ENCODE data around the gene GINS1. TPM values are rescaled to one million over a fixed set of nuclear protein-coding genes. Genes with fewer than 3 reads are reported as not detected.

The GINS1 gene
- total RNA-seq, 4 donors from 2014 or later, result 1.3 to 14.3 TPM; not detected in 2

DNA sequence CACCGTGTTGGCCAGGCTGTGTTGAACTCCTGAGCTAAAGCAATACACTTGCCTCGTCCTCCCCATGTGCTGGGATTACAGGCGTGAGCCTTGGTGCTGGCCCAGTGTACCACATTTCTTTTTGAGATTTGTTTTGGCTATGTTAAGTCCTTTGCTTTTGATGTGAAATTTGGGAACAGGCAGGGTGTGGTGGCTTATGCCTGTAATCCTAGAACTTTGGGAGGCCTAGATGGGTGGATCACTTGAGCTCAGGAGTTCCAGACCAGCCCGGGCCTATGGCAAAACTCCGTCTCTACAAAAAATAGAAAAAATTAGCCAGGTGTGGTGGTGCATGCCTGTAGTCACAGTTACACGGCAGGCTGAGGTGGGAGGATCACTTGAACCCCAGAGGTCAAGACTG lies 40.2 kb downstream of the GINS1 start:
- no peaks in the 10 kb centered on the region for H3K9me3 ChIP-seq
- no peaks in the 10 kb centered on the region for H3K4me1 ChIP-seq
- no peaks in the 10 kb centered on the region for H3K27me3 ChIP-seq
- DNase-seq, result no peak
- H3K36me3 ChIP-seq, result no peaks in the 10 kb centered on the region
- no peak for TF ChIP-seq POLR2A (IDR thresholded peaks at IDR 0.05)
- TF ChIP-seq, protein P1, sequence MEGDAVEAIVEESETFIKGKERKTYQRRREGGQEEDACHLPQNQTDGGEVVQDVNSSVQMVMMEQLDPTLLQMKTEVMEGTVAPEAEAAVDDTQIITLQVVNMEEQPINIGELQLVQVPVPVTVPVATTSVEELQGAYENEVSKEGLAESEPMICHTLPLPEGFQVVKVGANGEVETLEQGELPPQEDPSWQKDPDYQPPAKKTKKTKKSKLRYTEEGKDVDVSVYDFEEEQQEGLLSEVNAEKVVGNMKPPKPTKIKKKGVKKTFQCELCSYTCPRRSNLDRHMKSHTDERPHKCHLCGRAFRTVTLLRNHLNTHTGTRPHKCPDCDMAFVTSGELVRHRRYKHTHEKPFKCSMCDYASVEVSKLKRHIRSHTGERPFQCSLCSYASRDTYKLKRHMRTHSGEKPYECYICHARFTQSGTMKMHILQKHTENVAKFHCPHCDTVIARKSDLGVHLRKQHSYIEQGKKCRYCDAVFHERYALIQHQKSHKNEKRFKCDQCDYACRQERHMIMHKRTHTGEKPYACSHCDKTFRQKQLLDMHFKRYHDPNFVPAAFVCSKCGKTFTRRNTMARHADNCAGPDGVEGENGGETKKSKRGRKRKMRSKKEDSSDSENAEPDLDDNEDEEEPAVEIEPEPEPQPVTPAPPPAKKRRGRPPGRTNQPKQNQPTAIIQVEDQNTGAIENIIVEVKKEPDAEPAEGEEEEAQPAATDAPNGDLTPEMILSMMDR (IDR thresholded peaks at IDR 0.05), result no peak
- H3K27ac ChIP-seq, result no peak overlapping the region
- intact Hi-C loops (cut with DNase I; ENCODE audit: low total_unique reads), result no loop called here
- no peak overlapping the region for H3K4me3 ChIP-seq

DNA sequence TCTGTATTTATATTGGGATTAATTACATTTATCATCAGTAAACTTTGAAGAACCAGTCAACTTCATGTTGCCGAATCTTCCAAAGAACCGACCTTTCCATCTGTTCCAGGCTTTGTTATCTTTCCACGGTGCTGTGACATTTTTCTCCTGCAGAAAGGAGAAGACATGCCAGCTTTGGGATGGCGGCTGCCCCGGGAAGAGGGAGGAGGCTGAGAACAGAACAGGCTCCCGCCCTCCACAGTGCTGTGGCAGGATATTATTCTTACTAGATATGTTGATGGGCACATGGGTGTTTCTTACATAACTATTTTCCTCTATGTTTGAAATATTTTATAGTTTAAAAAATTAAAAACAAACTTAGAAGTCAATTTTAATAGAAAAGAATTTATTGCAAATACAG lies 44.9 kb downstream of the GINS1 start:
- H3K27me3 ChIP-seq, result no peaks in the 10 kb centered on the region
- H3K4me3 ChIP-seq, result no peak overlapping the region
- DNase-seq, result no peak
- intact Hi-C loops (cut with DNase I; ENCODE audit: low total_unique reads), result no loop called here
- no peak overlapping the region for H3K27ac ChIP-seq
- H3K4me1 ChIP-seq, result no peaks in the 10 kb centered on the region
- no peaks in the 10 kb centered on the region for H3K36me3 ChIP-seq
- no peaks in the 10 kb centered on the region for H3K9me3 ChIP-seq
- TF ChIP-seq POLR2A (IDR thresholded peaks at IDR 0.05), result no peak
- TF ChIP-seq, protein P1 (IDR thresholded peaks at IDR 0.05), result no peak

DNA sequence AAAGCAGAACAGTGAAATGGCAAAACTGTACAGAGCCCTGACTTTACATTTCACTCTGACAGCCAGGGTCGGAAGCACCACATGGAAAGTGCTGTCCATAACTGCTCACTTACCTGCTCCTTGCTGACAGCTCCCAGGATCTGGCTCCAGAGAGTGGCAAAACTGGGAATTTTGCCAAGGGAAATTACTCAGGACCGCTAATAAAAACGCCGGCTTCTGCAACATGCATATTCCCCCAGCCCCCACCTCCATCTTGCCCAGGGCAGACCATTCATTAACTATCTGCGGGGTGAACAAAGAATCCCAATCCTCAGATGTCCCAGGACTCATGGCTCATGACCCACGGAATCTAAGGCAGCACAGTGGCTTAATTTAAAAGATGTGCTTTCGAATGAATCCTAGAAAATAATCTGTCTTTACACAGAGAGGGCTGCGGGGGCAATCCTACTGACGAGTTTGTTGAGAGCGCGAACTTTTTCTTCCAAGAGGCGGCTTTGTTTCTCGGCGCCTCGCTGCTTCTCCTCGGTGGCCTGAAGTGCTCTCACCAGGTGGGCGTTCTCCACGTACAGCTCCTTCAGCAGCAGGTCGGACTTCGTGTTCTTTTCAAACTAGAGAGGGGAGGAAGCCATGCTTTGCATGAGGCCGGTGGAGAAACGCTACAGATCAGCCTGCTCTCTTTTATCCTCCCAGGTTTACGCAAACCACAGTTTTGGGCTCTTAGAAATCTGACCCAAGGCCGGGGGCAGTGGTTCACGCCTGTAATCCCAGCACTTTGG lies 45.8 kb downstream of the GINS1 start:
- Histone ChIP-seq H3K9me3 (no peaks in the 10 kb centered on the region), H3K36me3 (no peaks in the 10 kb centered on the region), H3K27ac (no peak overlapping the region), H3K4me1 (no peaks in the 10 kb centered on the region), H3K27me3 (no peaks in the 10 kb centered on the region), H3K4me3 (no peak overlapping the region)
- DNase-seq, result no peak
- intact Hi-C loops (cut with DNase I; ENCODE audit: low total_unique reads), result no loop called here
- TF ChIP-seq, protein P1 (IDR thresholded peaks at IDR 0.05), result no peak
- TF ChIP-seq POLR2A (IDR thresholded peaks at IDR 0.05), result no peak

DNA sequence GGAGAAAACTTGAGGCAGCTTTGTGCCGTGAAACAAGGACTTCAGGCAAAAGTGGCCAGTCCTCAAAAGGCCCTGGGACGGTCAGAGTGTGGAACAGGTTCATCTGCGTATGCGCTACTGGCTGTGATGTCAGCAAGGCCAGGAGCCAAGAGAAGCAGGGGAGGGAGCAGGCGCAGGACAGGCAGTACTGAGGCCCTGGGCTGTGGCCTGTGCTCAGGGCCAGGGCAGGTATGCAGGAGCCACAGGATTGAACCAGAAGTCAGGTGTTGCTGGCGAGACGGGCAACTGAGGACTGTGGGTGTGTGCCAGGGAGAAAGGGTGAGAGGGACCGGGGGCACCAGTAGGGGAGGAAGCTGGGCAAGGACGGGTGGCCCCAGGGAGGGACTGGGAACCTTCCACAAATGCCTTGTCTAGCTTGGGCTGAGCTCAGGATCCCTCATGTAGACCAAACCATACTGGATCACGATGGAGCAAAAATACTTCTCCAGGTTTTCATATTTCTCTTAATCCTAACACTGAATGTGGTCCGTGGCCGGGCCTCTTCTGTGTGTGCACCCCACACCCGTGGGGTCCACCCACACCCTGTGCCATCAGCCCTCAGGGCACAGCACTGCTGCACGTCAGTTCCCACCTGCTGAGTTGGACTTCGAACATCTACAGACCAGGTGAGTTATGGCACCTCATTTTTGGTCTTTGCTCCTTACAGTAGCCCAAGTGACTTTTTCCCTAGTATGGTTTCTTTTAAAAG lies 46.9 kb downstream of the GINS1 start:
- H3K27ac ChIP-seq, result no peak overlapping the region
- TF ChIP-seq POLR2A (IDR thresholded peaks at IDR 0.05), result no peak
- TF ChIP-seq, protein P1 (IDR thresholded peaks at IDR 0.05), result no peak
- intact Hi-C loops (cut with DNase I; ENCODE audit: low total_unique reads), result no loop called here
- no peak overlapping the region for H3K4me3 ChIP-seq
- no peaks in the 10 kb centered on the region for H3K4me1 ChIP-seq
- H3K27me3 ChIP-seq, result no peaks in the 10 kb centered on the region
- no peak for DNase-seq
- no peaks in the 10 kb centered on the region for H3K9me3 ChIP-seq
- H3K36me3 ChIP-seq, result no peaks in the 10 kb centered on the region
